Activated CD8-positive, alpha-beta T cell treated with anti-CD3 and anti-CD28 coated beads for 36 hours (primary cell): Measurements from ENCODE around the gene GJB2. TPM values are rescaled to one million over a fixed set of nuclear protein-coding genes. Genes with fewer than 3 reads are reported as not detected.

Experiments used
- ATAC-seq: fragments of 200-7000 bp; cut with Tn5 transposase; one replicate; pipeline ENCODE4 v1.10.0; 2021; ENCODE audit warnings: mild to moderate bottlenecking, moderate library complexity
- CTCF ChIA-PET: fragments of 350-600 bp; sonication (Branson Sonifier 250); formaldehyde crosslinking; loops from one replicate; lab custom pipeline; 2021; ENCODE audit warnings: antibody characterized with exemption; lab: Charles Lee
- POLR2A ChIA-PET: fragments of 350-600 bp; sonication (Branson Sonifier 250); formaldehyde crosslinking; loops from one replicate; lab custom pipeline; 2021; ENCODE audit warnings: antibody characterized with exemption; lab: Charles Lee
- DNase-seq: peaks from one replicate; pipeline ENCODE4 v3.0.0-alpha.2; 2020
- H3K27ac Mint-ChIP-seq: one replicate; pipeline ENCODE4 v1.8.0; 2021; ENCODE audit warnings: mild to moderate bottlenecking, mixed read lengths
- H3K27me3 Mint-ChIP-seq: one replicate; pipeline ENCODE4 v1.8.0; 2021; ENCODE audit warnings: mixed read lengths
- H3K36me3 Mint-ChIP-seq: one replicate; pipeline ENCODE4 v1.8.0; 2021; ENCODE audit warnings: low read depth, mixed read lengths
- H3K4me1 Mint-ChIP-seq: one replicate; pipeline ENCODE4 v1.8.0; 2021; ENCODE audit warnings: low read depth, mixed read lengths
- H3K4me3 Mint-ChIP-seq: one replicate; pipeline ENCODE4 v1.8.0; 2021; ENCODE audit warnings: mild to moderate bottlenecking, moderate library complexity, mixed read lengths
- H3K9me3 Mint-ChIP-seq: one replicate; pipeline ENCODE4 v1.8.0; 2021; ENCODE audit warnings: mixed read lengths
- CTCF ChIP-seq: fragments of 200-600 bp; IDR thresholded peaks from one replicate; pipeline ENCODE4 v1.8.0; 2022; ENCODE audit warnings: antibody characterized with exemption, mild to moderate bottlenecking
- intact Hi-C: fragments of 100-400 bp; cut with micrococcal nuclease; formaldehyde crosslinking; loops from one replicate; pipeline ENCODE4 v1.10.0; 2022
- total RNA-seq, 2 experiments: library from RNA; stranded (reverse); gene quantifications; one replicate each; pipeline ENCODE4 v1.2.3, GENCODE V29; 2021

GJB2 gene
- total RNA-seq, 2 experiments from 2014 or later, result 0.83 to 1.1 TPM

GRCh38 chr13:20161275-20161950 is 31.3 kb downstream of the GJB2 start:
- Mint-ChIP-seq H3K4me3 (peak overlapping the region; percentile 75), H3K9me3 (no peaks in the 10 kb centered on the region), H3K36me3 (no peaks in the 10 kb centered on the region), H3K4me1 (peaks cover 12% of the 10 kb centered on the region), H3K27me3 (peaks cover 28% of the 10 kb centered on the region), H3K27ac (peak overlapping the region; percentile 55)
- POLR2A ChIA-PET, result interaction anchor here (0.6 to 1.4 kb wide), 2 partner anchors 19 to 165 kb away, joined by 3 read pairs; no protein-coding TSS in a partner anchor
- ATAC-seq (peak; percentile 69), DNase-seq (peak; percentile 84)
- CTCF ChIA-PET, result interaction anchor here (0.6 to 2.5 kb wide), 8 partner anchors 9 to 177 kb away, joined by 3 to 9 read pairs (median 6); no protein-coding TSS in a partner anchor
- intact Hi-C loops, result loop anchor here (5.0 to 10.0 kb wide), 2 partner anchors 34 to 177 kb away; no protein-coding TSS in a partner anchor
- no peak for TF ChIP-seq CTCF

- H3K27ac Mint-ChIP-seq, result peak within 1 kb of the TSS; percentile 55
- DNase-seq, result peak; percentile 71
- H3K27me3 Mint-ChIP-seq, result peaks cover 22% of the 10 kb centered on the region
- ChIA-PET CTCF (interaction anchor here (0.7 to 2.5 kb wide), 7 partner anchors 9 to 201 kb away, joined by 3 to 9 read pairs (median 4); no protein-coding TSS in a partner anchor), POLR2A (interaction anchor here (0.6 to 1.4 kb wide), 4 partner anchors 18 to 87 kb away, joined by 3 to 4 read pairs (median 3); no protein-coding TSS in a partner anchor)
- peak within 1 kb of the TSS; percentile 75 for H3K4me3 Mint-ChIP-seq
- TF ChIP-seq CTCF, result no peak
- no peaks in the 10 kb centered on the region for H3K9me3 Mint-ChIP-seq
- intact Hi-C loops, result loop anchor here (5.0 to 10.0 kb wide), 2 partner anchors 33 to 176 kb away; no protein-coding TSS in a partner anchor
- H3K4me1 Mint-ChIP-seq, result peaks cover 12% of the 10 kb centered on the region
- peak; percentile 56 for ATAC-seq
- no peaks in the 10 kb centered on the region for H3K36me3 Mint-ChIP-seq
Observed at GRCh38 chr13:20160306-20161274, 32.1 kb downstream of the GJB2 start, which contains the start of gene GJA3. Gene GJA3, minus strand, starts transcription at chr13:20161052. Its CDS starts 17,764 bp downstream, at chr13:20143288.

GRCh38 chr13:20159646-20160305 is 33.0 kb downstream of the GJB2 start:
- Mint-ChIP-seq H3K4me1 (peaks cover 12% of the 10 kb centered on the region), H3K4me3 (peak overlapping the region; percentile 71), H3K36me3 (no peaks in the 10 kb centered on the region), H3K27ac (no peak overlapping the region), H3K27me3 (peaks cover 19% of the 10 kb centered on the region), H3K9me3 (no peaks in the 10 kb centered on the region)
- ChIA-PET CTCF (interaction anchor here (1.0 to 2.5 kb wide), 6 partner anchors 8 to 200 kb away, joined by 3 to 9 read pairs (median 6); no protein-coding TSS in a partner anchor), POLR2A (interaction anchor here (1.0 to 1.2 kb wide), 2 partner anchors 17 to 86 kb away, joined by 3 read pairs; no protein-coding TSS in a partner anchor)
- intact Hi-C loops, result loop anchor here (5.0 to 10.0 kb wide), 2 partner anchors 32 to 175 kb away; no protein-coding TSS in a partner anchor
- no peak for TF ChIP-seq CTCF
- ATAC-seq (no peak), DNase-seq (no peak)

GRCh38 chr13:20157151-20157796 is 35.5 kb downstream of the GJB2 start:
- peaks cover 16% of the 10 kb centered on the region for H3K27me3 Mint-ChIP-seq
- CTCF ChIA-PET, result interaction anchor here (0.9 kb wide), 1 partner anchor 172 kb away, joined by 3 read pairs; no protein-coding TSS in a partner anchor
- no peaks in the 10 kb centered on the region for H3K9me3 Mint-ChIP-seq
- DNase-seq (no peak), ATAC-seq (no peak)
- H3K4me3 Mint-ChIP-seq, result no peak overlapping the region
- TF ChIP-seq CTCF, result no peak
- peaks cover 9% of the 10 kb centered on the region for H3K4me1 Mint-ChIP-seq
- H3K27ac Mint-ChIP-seq, result no peak overlapping the region
- intact Hi-C loops, result no loop called here
- no peaks in the 10 kb centered on the region for H3K36me3 Mint-ChIP-seq
- POLR2A ChIA-PET, result no interaction called here
